Activated naive CD8-positive, alpha-beta T cell treated with anti-CD3 and anti-CD28 coated beads for 36 hours (primary cell): ENCODE measurements around the gene PER2. TPM values are rescaled to one million over a fixed set of nuclear protein-coding genes. Genes with fewer than 3 reads are reported as not detected.

Source experiments
- DNase-seq: peaks from one replicate; pipeline ENCODE4 v3.0.0; 2021
- H3K27ac Mint-ChIP-seq: one replicate; pipeline ENCODE4 v1.8.0; 2022; ENCODE audit warnings: mild to moderate bottlenecking, moderate library complexity, mixed read lengths
- H3K27me3 Mint-ChIP-seq: one replicate; pipeline ENCODE4 v1.8.0; 2022; ENCODE audit warnings: mild to moderate bottlenecking, mixed read lengths
- H3K36me3 Mint-ChIP-seq: one replicate; pipeline ENCODE4 v1.8.0; 2021; ENCODE audit warnings: mild to moderate bottlenecking, mixed read lengths
- H3K4me1 Mint-ChIP-seq: one replicate; pipeline ENCODE4 v1.8.0; 2021; ENCODE audit warnings: mixed read lengths
- H3K4me3 Mint-ChIP-seq: one replicate; pipeline ENCODE4 v1.8.0; 2022; ENCODE audit warnings: mild to moderate bottlenecking, moderate library complexity, mixed read lengths
- H3K9me3 Mint-ChIP-seq: one replicate; pipeline ENCODE4 v1.8.0; 2022; ENCODE audit warnings: mixed read lengths
- total RNA-seq, 2 experiments: library from RNA; stranded (reverse); gene quantifications; one replicate each; pipeline ENCODE4 v1.2.3, GENCODE V29; 2021

PER2 gene
- total RNA-seq, 2 experiments from 2014 or later = 15.3 to 17.5 TPM

DNA sequence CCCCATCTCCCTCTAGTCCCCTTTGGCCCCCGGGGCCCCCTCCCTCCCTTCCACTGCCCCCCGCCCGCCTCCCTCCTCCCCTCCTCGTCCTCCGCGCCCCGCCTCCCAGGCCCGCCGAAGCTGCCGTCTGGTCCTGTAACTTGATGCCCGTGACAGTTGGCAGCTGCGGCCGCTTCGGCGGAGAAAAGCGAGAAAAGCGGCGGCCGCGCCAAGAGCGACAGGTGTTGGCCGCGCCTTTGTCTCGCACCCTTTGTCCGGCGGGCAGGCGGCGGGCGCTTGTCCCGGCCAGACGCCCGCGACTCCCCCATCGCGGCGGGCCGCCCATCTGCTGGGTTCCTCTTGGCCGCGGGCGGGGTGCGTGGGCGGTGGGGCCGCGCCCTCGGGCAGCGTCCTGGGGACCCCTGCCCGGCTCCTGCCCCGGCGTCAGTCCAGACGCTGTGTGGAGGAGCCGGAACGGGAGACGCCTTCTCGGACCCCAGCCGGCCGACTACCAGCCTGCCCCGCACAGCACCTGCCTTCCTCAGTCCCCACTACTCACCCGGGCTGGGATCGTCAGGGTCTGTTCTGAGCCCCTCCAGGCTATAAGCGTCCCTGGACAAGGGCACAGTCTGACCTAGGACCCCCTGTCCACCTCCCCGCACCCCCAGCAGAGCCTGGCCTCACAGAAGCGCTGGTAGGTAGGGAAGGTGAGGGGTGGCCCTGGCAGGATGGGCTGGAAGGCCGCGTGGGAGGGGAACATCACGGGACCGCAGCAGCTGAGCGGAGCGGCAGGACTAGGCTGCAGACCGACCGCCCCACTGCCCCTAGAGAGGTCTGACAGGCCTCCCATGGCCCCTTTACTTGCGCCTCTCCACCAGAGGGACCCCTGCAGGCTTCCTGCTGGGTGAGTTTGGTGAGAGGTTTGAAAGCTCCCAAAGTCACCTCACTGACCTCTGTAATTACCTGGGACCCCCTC is 47.4 kb downstream of the PER2 start:
- Mint-ChIP-seq H3K4me1 (peaks cover 2% of the 10 kb centered on the region), H3K27ac (no peak overlapping the region), H3K27me3 (peaks cover 30% of the 10 kb centered on the region), H3K4me3 (peak overlapping the region; percentile 40), H3K36me3 (peaks cover 5% of the 10 kb centered on the region), H3K9me3 (no peaks in the 10 kb centered on the region)
- DNase-seq = no peak

GRCh38 chr2:238239863-238240756 is 48.3 kb downstream of the PER2 start, which contains the start of gene HES6:
Gene HES6 (minus strand): TSS chr2:238240038. CDS start chr2:238239905, 133 bp downstream.
- Mint-ChIP-seq H3K4me3 (peak within 1 kb of the TSS; percentile 73), H3K36me3 (peaks cover 2% of the 10 kb centered on the region), H3K27me3 (peaks cover 39% of the 10 kb centered on the region), H3K4me1 (peaks cover 2% of the 10 kb centered on the region), H3K9me3 (no peaks in the 10 kb centered on the region), H3K27ac (no peak within 1 kb of the TSS)
- peak; percentile 85 for DNase-seq

GRCh38 chr2:238239543-238239862 is 48.9 kb downstream of the PER2 start:
- Mint-ChIP-seq H3K36me3 (no peaks in the 10 kb centered on the region), H3K4me1 (peaks cover 4% of the 10 kb centered on the region), H3K9me3 (no peaks in the 10 kb centered on the region), H3K27ac (no peak overlapping the region), H3K4me3 (no peak overlapping the region), H3K27me3 (peaks cover 44% of the 10 kb centered on the region)
- no peak for DNase-seq

GRCh38 chr2:238238766-238239542 is 49.5 kb downstream of the PER2 start:
- H3K4me1 Mint-ChIP-seq = peaks cover 5% of the 10 kb centered on the region
- peak overlapping the region; percentile 30 for H3K4me3 Mint-ChIP-seq
- no peaks in the 10 kb centered on the region for H3K36me3 Mint-ChIP-seq
- no peaks in the 10 kb centered on the region for H3K9me3 Mint-ChIP-seq
- DNase-seq = peak; percentile 51
- no peak overlapping the region for H3K27ac Mint-ChIP-seq
- H3K27me3 Mint-ChIP-seq = peaks cover 44% of the 10 kb centered on the region

GRCh38 chr2:238238311-238238765 is 50.1 kb downstream of the PER2 start:
- H3K36me3 Mint-ChIP-seq = no peaks in the 10 kb centered on the region
- H3K27me3 Mint-ChIP-seq = peaks cover 44% of the 10 kb centered on the region
- H3K4me1 Mint-ChIP-seq = peaks cover 6% of the 10 kb centered on the region
- peak overlapping the region; percentile 30 for H3K4me3 Mint-ChIP-seq
- no peak overlapping the region for H3K27ac Mint-ChIP-seq
- no peaks in the 10 kb centered on the region for H3K9me3 Mint-ChIP-seq
- no peak for DNase-seq

GRCh38 chr2:238237431-238238135 is 50.8 kb downstream of the PER2 start:
- Mint-ChIP-seq H3K9me3 (no peaks in the 10 kb centered on the region), H3K4me3 (no peak overlapping the region), H3K27ac (no peak overlapping the region), H3K4me1 (peaks cover 6% of the 10 kb centered on the region), H3K36me3 (no peaks in the 10 kb centered on the region), H3K27me3 (peaks cover 44% of the 10 kb centered on the region)
- no peak for DNase-seq

GRCh38 chr2:238236571-238236970 is 51.8 kb downstream of the PER2 start:
- H3K27ac Mint-ChIP-seq = no peak overlapping the region
- no peak overlapping the region for H3K4me3 Mint-ChIP-seq
- H3K36me3 Mint-ChIP-seq = no peaks in the 10 kb centered on the region
- peaks cover 8% of the 10 kb centered on the region for H3K4me1 Mint-ChIP-seq
- H3K9me3 Mint-ChIP-seq = no peaks in the 10 kb centered on the region
- no peak for DNase-seq
- H3K27me3 Mint-ChIP-seq = peaks cover 42% of the 10 kb centered on the region

- peaks cover 8% of the 10 kb centered on the region for H3K4me1 Mint-ChIP-seq
- H3K27ac Mint-ChIP-seq = no peak overlapping the region
- DNase-seq = no peak
- no peaks in the 10 kb centered on the region for H3K36me3 Mint-ChIP-seq
- peaks cover 38% of the 10 kb centered on the region for H3K27me3 Mint-ChIP-seq
- no peak overlapping the region for H3K4me3 Mint-ChIP-seq
- no peaks in the 10 kb centered on the region for H3K9me3 Mint-ChIP-seq
These were observed 52.6 kb downstream of the PER2 start for GRCh38 chr2:238235856-238236255.

GRCh38 chr2:238235331-238235732 is 53.1 kb downstream of the PER2 start:
- Mint-ChIP-seq H3K36me3 (peaks cover 4% of the 10 kb centered on the region), H3K27me3 (peaks cover 38% of the 10 kb centered on the region), H3K4me3 (no peak overlapping the region), H3K27ac (no peak overlapping the region), H3K4me1 (peaks cover 12% of the 10 kb centered on the region), H3K9me3 (no peaks in the 10 kb centered on the region)
- DNase-seq = no peak

- no peak overlapping the region for H3K4me3 Mint-ChIP-seq
- peaks cover 15% of the 10 kb centered on the region for H3K4me1 Mint-ChIP-seq
- H3K9me3 Mint-ChIP-seq = no peaks in the 10 kb centered on the region
- peaks cover 6% of the 10 kb centered on the region for H3K36me3 Mint-ChIP-seq
- DNase-seq = no peak
- H3K27ac Mint-ChIP-seq = no peak overlapping the region
- H3K27me3 Mint-ChIP-seq = peaks cover 37% of the 10 kb centered on the region
These were observed 54.8 kb downstream of the PER2 start for GRCh38 chr2:238233625-238234024.

GRCh38 chr2:238231809-238232208 is 56.6 kb downstream of the PER2 start:
- peaks cover 15% of the 10 kb centered on the region for H3K4me1 Mint-ChIP-seq
- peak overlapping the region; percentile 82 for H3K4me3 Mint-ChIP-seq
- peaks cover 10% of the 10 kb centered on the region for H3K36me3 Mint-ChIP-seq
- no peak for DNase-seq
- no peak overlapping the region for H3K27ac Mint-ChIP-seq
- H3K9me3 Mint-ChIP-seq = no peaks in the 10 kb centered on the region
- peaks cover 21% of the 10 kb centered on the region for H3K27me3 Mint-ChIP-seq

GRCh38 chr2:238231251-238231793 is 57.1 kb downstream of the PER2 start:
- Mint-ChIP-seq H3K27me3 (peaks cover 20% of the 10 kb centered on the region), H3K36me3 (peaks cover 12% of the 10 kb centered on the region)

GRCh38 chr2:238230699-238231098 is 57.7 kb downstream of the PER2 start:
- peaks cover 14% of the 10 kb centered on the region for H3K27me3 Mint-ChIP-seq
- H3K4me3 Mint-ChIP-seq = peak overlapping the region; percentile 82
- no peaks in the 10 kb centered on the region for H3K9me3 Mint-ChIP-seq
- H3K4me1 Mint-ChIP-seq = peaks cover 15% of the 10 kb centered on the region
- no peak for DNase-seq
- no peak overlapping the region for H3K27ac Mint-ChIP-seq
- peaks cover 12% of the 10 kb centered on the region for H3K36me3 Mint-ChIP-seq

More at GRCh38 chr2:238231251-238231793, 57.1 kb downstream of the PER2 start:
- H3K9me3 Mint-ChIP-seq = no peaks in the 10 kb centered on the region
- DNase-seq = peak; percentile 76
- H3K27ac Mint-ChIP-seq = peak overlapping the region; percentile 70
- peaks cover 15% of the 10 kb centered on the region for H3K4me1 Mint-ChIP-seq
- peak overlapping the region; percentile 82 for H3K4me3 Mint-ChIP-seq

DNA sequence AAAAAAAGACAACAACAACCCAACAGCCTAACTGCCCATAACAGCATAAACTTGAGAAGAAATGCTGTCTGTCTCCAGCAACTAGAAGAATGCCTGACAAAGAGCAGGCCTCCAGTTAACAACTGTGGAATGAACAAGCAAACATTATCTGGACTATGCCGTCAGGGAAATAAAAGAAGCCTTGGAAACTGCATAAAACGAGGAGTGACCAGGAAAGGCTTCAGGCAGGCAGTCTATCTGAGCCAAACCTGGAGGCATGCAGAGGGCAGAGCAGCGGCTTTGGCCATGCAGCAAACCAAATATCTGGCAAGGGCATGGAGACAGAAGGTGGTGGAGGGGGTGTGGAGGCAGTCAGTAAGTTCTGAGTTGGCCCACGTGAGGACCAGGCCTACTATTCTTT is 59.7 kb downstream of the PER2 start:
- no peak overlapping the region for H3K27ac Mint-ChIP-seq
- H3K4me1 Mint-ChIP-seq = peaks cover 11% of the 10 kb centered on the region
- no peaks in the 10 kb centered on the region for H3K9me3 Mint-ChIP-seq
- DNase-seq = no peak
- H3K4me3 Mint-ChIP-seq = no peak overlapping the region
- H3K36me3 Mint-ChIP-seq = peaks cover 12% of the 10 kb centered on the region
- H3K27me3 Mint-ChIP-seq = peaks cover 3% of the 10 kb centered on the region
